NCI-H1092 (cell line): ENCODE results near the gene BPI.
"Not testable (repeated sequence)": the region's sequence is repeated elsewhere in the genome, so short reads cannot be mapped to it uniquely, and the experiment has no call there.

Experiments used
- DNase-seq: peaks from one replicate; lab custom pipeline; 2025; lab: John Stamatoyannopoulos, UW

BPI gene

DNA sequence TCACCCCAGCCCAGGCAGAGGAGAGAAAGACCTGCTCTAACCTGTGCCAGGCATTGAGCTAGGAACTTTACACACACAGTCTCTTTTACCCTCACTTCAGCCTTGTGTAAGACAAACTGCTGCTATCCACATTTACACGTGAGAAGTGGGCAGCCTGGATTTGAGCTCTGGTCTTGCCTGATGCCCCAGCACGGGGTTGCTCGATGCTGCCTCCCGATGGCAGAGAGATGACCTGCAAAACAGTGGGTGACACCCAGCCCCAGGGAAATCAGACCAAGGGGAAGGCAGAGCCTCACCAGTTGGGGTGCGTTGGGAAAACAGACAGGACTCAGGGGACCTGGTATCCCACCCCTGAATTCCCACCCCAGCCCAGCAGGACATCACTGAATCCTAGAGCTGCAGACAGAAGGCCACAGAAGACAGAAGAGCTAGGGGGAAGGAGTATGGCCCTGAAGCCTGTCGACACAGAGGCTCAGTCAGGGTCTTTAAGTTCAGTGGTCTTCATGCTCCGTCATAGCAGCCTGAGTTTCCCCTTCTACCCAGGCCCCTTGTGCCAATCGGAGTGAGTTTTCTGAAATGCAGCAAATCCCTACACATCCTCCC, 990 bp downstream of the BPI start:
- DNase-seq: no peak

DNA sequence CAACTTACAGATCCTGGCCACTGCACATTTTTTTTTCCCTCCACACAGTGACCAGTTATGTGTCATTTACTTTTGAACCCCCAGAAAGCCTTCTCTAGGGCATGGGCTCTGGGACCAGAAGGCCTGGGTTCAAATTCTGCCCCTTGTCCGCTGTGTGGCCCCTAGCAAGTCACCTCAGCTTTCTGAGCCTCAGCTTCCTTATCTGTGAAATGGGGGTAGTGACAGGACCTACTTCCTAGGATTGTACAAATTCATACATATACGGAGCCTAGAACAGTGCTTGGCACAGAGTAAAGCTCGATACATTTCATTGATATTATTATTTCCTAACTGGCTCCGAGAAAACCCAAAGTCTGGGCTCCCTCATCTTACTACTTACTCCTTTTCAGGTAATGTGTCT, 1.6 kb downstream of the BPI start:
- no peak for DNase-seq

DNA sequence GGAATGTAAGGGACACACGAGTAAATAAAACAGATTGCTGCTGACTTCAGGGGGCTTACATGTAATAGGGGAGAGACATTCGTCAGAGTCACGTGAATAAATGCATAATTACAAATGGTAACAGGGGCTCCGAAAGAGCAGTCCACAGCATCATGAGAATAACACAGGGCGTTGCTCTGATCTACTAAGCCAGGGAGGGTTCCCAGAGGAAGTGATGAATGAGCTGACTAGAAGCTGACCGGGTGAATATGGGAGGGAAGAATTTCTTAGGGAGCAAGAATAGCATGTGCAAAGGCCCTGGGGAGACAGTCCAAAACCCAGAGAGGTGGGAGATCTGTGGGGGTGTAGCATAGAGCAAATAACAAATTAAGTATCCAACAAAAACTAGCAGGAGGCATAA, 2.4 kb downstream of the BPI start:
- DNase-seq: no peak

DNA sequence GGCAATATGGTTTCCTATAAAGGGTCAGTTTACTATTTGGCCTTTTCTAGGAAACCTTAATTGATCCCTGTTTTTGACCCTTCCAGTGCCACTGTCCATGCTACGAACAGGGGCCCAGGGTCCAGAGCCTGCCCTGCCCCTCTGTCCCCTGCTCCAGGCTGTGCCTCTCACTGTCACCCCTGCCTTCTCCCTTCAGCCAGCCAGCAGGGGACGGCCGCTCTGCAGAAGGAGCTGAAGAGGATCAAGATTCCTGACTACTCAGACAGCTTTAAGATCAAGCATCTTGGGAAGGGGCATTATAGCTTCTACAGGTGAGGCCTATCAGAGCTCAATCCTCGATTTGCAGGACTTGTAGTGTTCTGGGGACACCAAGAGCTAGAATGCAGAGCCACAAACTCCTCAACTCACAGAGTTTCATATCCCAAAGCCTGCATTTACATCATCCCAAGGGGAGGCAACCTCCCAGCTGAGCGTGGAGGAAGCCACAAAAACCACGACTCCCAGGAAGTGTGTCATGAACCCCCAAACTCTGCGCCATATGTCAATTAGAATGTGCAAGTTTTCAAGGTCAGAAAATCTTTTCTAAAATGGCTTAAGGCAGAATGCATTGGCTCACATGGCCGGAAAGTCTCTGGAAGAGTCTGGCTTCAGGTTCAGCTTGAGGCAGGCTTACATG, 3.6 kb downstream of the BPI start:
- no peak for DNase-seq

DNA sequence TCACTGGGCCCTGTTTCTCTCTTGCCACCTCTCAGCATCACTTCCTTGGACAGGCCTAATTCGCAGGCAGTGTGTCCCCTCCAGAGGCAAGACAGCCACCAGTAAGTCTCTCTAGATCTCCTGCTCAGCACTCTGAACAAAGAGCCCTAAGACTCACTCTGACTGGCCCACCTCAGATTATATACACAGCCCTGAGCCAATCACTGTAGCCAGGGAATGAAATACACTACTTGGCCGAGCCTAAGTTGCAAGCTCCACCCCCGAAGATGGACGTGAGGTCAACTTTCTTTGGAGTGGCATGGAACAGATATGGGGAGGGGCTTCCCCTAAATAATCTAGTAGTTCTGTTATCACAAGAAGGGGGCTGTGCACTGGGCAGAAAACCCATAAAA, 4.1 kb downstream of the BPI start:
- no peak for DNase-seq

DNA sequence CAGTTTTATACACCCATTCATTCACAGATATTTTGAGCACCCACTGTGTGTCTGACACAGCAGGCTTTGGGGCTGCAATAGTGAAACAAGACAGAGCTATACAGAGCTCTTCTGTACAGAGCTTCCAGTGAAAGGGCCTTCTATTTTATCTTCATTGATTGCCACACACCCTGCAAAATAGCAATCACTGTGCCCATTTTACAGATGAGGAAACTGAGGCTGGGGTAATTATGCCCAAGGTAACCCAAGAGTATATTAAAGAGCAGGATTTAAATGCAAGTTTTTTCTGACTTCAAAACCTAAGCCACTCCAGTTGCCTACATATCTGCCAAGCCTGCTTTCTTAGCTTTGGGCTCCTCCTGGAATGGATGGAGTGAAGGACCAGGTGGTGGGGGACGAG, 4.5 kb downstream of the BPI start:
- DNase-seq: no peak

DNA sequence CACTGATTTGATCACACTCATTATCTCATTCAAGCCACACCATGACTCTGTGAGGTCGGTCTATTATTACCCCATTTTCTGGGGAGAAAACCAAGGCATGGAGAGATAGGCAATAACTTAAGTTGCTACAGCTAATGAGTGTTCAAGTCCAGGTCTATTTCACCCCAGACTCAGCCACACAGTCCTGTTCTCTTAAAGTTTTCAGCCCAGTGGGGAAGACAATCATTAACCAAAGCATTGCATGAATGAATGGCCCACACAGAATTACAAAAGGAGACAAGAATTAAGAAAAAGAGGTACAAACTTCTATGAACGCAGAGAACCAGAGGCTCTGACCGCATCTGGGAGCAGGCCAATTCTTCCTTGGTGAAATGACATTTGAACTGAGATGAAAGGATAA, 7.1 kb downstream of the BPI start:
- DNase-seq: no peak

DNA sequence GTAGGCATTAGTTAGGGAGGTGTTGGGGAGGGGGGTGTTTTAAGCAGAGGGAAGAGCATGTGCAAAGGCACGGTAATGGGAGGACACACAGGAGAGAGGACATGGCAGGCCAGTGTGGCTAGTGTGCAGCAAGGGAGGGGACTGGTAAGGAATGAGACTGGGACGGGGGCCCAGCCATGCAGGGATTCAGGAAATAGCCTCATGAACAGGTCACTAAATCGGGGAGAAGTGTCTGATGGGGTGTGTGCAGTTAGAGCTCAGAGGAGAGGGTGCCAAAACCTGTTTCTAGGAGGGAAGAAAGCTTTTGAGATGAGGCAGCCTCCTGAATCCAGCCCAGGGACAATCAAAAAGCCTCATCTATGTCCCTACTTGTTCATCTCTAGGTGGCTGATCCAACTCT, 7.5 kb downstream of the BPI start:
- DNase-seq: no peak

DNA sequence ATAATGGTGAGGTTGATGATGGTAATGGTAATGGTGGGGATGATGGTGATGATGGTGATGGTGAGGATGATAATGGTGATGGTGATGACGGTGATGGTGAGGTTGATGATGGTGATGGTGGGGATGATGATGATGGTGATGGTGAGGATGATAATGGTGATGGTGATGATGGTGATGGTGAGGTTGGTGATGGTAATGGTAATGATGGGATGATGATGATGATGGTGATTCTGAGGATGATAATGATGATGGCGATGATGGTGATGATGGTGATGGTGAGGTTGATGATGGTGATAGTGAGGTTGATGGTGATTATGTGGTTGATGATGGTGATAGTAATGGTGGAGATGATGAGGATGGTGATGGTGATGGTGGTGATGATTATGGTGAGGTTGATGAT, 9.7 kb downstream of the BPI start:
- no peak for DNase-seq

DNA sequence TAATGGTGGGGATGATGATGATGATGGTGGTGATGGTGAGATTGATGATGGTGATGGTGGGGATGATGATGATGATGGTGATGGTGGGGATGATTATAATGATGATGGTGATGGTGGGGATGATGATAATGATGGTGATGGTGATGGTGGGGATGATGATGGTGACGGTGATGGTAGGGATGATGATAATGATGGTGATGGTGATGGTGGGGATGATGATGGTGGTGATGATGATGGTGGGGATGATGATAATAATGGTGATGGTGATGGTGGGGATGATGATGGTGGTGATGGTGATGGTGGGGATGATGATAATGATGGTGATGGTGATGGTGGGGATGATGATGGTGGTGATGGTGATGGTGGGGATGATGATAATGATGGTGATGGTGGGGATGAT, 10.4 kb downstream of the BPI start:
- DNase-seq: not testable (repeated sequence)

DNA sequence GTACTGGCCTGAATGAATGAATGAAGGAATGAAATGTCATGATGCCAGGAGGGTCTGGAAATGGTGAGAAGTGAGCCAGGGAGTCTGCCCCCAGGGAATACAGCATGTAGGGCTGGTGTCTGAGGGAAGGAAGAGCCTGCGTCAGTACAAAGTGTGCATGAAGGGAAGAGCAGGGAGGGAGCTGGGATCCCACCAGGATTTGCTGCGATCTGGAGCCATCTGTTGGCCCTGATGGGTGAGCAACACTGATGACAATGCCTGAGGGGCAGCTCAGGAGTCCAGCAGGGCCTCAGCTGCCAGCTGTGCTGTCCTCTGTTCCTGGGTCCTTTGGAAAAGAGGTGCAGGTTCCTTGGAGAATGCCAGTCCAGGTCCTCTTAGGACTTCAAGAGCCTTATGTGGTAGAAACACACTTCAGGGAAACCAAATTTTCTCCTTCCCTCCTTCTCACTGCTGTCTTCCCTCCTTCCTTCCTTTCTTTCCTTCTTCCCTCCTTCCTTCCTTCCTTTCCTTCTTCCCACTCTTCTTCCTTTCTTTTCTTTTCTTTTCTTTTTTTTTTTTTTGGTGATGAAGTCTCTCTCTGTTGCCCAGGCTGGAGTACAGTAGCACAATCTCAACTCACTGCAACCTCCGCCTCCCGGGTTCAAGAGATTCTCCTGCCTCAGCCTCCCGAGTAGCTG, 11.5 kb downstream of the BPI start:
- no peak for DNase-seq

DNA sequence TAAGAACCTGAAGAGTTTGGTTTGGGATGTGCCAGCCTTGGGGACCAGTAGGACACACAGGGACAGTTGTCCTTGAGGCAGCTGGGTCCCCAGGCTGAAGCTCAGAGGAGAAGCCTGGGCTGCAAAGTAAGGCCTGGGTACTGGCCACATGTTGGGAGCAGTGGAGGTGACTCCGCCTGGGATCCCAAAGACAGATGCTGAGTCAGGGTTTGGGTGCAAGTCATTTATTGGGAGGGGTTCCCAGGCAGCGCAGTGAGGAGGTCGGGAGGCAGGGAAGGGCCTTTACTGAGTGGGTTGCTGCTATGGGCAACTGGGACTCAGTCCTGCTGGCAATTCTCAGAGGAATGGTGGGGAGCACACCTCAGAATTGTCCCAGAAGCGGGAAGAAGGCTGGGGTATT, 12.4 kb downstream of the BPI start:
- DNase-seq: no peak

DNA sequence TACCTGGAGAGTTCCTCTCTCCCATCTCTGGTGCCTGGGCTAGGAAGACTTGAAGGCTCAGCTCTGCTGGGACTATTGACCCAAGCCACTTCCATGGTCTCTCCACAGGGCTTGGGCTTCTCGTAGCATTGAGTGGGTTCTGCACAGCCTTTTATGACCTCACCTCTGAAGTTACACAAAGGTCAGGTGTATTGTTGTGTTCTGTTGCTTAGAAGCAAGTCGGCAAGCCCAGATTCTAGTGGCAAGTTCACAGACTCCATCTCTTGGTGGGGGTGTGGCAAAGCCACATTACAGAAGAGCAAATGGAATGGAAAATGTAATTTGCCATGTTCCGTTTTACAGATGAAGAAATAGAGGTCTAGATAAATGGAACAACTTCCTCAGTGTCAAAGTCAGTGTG, 13.5 kb downstream of the BPI start:
- DNase-seq: no peak

DNA sequence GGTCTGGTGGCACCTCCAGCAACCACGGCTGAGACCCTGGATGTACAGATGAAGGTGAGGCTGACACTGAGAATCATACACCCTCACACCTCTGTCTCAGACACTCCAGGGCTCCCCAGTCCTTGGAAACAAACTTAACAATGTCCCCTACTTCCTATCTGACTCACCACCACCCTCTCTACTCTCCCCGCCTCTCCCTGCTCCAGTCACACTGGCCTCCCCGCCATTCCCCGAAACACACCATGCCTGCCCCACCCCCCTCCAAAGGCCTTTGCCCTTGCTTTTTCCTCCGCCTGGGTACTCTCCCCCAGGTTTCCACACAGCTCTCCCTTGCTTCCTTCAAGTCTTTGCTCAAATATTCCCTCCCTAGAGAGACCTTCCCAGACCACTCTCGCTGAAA, 16.3 kb downstream of the BPI start:
- no peak for DNase-seq

DNA sequence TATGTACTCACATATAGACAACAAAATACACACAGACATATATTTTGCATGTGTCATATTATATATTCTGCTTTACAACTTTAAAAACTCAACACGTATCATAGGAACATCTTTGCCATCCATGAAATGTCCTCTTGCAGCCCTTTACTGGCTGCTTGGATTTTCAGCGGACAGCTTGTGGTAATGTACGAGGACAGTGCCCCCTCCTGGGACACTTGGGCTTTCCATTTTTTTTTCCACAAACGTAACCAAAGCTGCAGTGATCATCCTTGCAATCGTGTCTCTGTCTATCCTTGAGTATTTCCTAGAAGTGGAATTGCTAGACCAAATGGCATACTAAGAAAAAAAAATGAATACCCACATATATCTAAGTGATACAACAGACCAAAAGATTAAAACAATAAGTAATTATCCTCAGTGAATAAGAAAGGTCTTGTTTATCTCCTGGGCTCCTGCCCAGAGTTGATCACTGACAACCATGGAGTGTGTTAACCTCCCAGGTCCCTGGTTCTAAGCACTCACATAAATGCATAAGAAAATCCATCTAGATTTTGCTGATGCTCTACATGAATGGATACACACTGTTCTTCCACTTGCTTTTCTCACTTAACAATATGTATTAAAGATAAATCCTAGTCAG, 18.1 kb downstream of the BPI start:
- DNase-seq: no peak

DNA sequence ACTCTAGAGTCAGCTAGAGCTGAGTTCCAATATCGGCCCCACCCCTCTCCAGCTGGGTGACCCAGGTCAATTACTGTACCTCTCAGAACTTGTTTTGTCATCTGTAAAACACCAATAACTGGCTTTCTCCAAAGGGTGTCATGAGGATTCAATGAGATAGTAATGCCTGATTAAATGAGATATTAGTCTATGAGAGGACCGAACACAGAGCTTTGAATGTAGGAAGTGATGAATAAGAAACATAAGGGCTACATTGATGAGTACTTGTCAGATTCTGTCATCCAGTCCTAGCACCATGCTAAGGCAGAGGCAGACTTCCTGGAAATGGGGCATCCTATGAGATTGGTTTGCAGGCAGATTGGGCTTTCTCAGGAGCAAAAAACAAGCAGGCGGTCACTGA, 20.2 kb downstream of the BPI start:
- DNase-seq: no peak

DNA sequence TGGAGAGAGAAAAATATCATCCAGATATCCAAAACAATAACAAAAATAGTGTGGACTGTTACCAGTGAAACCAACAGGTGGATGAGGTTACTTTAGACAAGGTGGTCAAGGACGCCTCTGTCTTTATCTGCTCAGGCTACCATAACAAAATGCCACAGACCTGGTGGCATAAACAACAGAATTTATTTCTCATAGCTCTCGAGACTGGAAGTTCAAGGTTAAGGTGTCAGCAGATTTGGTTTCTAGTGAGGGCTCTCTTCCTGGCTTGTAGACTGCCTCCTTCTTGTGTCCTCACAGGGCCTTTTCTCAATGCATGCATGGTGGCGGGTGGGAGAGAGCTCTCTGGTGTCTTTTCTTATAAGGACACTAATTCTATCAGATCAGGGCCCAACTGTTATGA, 21.2 kb downstream of the BPI start:
- no peak for DNase-seq

DNA sequence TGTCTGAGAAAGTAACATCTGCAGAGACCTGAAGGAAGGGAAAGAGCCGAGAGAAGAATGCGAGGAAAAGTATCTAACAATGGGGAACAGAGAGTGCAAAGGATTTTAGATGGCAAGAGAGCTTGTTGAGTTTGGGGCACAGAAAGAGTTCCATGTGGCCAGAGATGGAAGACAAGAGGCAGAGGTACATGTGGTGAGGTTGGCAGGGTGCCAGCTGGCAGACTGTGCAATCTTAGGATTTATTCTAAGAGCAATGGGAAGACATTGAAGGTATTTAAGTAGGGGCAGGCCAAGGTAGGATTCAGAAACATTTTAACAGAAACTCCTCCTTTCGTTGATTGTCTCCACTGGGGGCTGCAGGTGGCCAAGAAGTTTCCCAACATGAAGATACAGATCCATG, 21.9 kb downstream of the BPI start:
- no peak for DNase-seq

DNA sequence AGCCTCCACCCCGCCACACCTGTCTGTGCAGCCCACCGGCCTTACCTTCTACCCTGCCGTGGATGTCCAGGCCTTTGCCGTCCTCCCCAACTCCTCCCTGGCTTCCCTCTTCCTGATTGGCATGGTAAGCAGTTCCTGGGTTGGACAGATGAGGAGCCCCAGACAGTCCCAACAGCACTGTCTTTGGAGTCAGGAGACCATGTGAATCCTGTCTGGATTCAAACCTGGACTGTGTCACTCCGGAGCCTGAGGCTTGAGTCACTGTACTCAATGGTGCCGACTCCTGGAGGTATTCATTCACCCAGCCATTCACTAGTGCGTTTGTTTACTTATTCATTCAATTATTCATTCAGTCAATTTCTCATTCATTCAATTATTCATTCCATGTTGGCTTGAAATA, 22.4 kb downstream of the BPI start:
- no peak for DNase-seq

DNA sequence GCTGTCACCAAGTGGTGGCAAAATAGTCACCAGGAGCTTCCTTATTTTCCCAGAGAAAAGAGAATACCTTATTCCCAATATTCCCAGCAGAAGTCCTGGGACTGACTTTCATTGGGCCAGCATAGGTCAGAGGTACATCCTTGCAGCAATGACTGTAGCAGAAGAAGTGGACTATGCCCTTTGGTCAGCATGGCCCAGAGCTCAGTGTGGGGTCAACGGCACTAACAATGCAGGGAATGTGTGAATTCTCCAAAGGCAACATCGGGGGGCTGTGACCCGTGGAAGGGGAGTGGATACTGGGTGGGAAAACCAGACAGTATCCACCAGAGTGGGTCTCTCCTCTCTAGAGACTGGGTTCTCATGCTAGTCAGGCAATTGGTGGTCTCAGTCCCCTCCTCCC, 26.7 kb downstream of the BPI start:
- no peak for DNase-seq

DNA sequence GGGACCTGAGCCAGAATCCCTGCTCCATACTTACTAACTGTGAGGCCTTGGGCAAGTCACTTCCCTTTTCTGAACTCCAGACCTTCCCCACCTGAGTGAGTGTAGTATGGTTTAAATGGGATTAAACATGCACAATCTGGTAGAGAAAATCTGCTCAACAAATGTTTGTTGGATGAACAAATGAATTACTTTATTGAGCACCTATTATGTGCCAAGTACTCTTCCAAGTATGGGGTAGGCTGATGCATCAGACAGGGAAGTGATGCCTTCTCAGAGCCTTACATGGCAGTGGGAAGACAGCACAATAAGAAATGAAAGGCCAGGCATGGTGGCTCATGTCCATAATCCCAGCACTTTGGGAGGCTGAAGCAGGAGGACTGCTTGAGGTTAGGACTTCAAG, 27.3 kb downstream of the BPI start:
- DNase-seq: no peak

DNA sequence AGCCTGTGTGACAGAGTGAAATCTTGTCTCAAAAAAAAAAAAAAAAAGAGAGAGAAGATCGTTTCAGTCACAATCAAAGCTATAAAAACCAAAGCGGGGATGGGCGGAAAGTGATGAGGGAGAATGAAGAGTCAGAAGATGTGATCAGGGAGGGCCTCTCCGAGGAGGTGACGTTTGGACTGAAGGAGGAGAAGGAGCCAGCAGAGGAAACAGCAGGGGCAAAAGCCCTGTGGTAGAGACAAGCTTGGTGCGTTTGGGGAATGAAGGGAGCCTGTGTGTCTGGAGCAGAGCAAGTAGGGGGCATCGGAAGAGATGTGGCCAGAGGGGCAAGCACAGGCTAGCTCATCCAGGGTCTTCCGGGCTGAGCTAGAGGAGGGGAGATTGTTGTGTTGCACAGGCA, 27.9 kb downstream of the BPI start:
- DNase-seq: no peak

DNA sequence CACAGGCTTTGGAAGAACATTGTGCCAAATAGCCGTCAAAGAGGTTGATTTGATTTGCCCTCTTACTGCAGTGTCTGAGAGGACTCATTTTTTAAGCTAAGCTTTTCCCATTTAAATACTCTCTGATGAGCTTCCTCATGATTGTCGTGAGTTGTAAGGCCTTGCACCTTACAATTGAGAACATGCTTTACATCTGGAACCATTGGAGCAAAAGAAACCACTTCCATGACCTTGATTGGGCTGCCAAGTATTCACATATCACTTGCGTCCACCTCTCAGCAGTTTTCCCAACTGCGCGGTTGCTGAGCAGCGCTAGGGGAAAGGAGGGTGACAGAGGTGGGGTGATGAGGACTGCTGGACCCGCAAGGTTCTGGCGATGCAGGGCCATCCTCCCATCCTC, 30.1 kb downstream of the BPI start:
- DNase-seq: no peak
